SK-N-SH (cell line): ENCODE results near the gene ERI2. TPM values are rescaled to one million over a fixed set of nuclear protein-coding genes. Genes with fewer than 3 reads are reported as not detected.

Experiments used
- CTCF ChIA-PET: fragments of 300-600, 350-600 bp; formaldehyde crosslinking; extraction: SDS; loops from one replicate; lab custom pipeline; 2021; lab: Yijun Ruan, JAX
- POLR2A ChIA-PET: fragments of 350-600 bp; sonication (Branson Sonifier 250); formaldehyde crosslinking; extraction: SDS; loops from one replicate; lab custom pipeline; 2020; ENCODE audit warnings: antibody characterized with exemption, inconsistent platforms; lab: Yijun Ruan, JAX
- DNase-seq: peaks from one replicate; pipeline ENCODE4 v3.0.0; 2012
- H2AFZ ChIP-seq: fragments of 200-600 bp; sonication (generic); 2 replicates; pipeline ENCODE4 v1.8.1; 2016; ENCODE audit warnings: antibody characterized with exemption, mild to moderate bottlenecking, low read depth
- H3F3A ChIP-seq: fragments of 200-600 bp; sonication (generic); replicated peaks from 2 replicates; pipeline ENCODE3; 2016; ENCODE audit warnings: antibody characterized with exemption, mild to moderate bottlenecking; ENCODE audit not compliant: insufficient read depth
- H3K27ac ChIP-seq, 2 experiments: fragments of 200-500 bp in 1 of 2; fragments of 200-600 bp in 1 of 2; sonication (Bioruptor generic) in 1 of 2; sonication (generic), shearing (Covaris generic) in 1 of 2; 2 replicates each; pipeline versions ENCODE4 v1.5.1 to v1.6.1; 2014 to 2016; ENCODE audit warnings: low read depth in 2 of 2, inconsistent platforms in 1 of 2, low read length in 1 of 2, mild to moderate bottlenecking in 1 of 2, mixed read lengths in 1 of 2
- H3K27me3 ChIP-seq: fragments of 200-600 bp; sonication (generic), shearing (Covaris generic); 2 replicates; pipeline ENCODE4 v1.6.1; 2016; ENCODE audit warnings: mixed run types; ENCODE audit not compliant: insufficient read depth
- H3K36me3 ChIP-seq, 2 experiments: fragments of 200-500 bp in 1 of 2; fragments of 200-600 bp in 1 of 2; sonication (Bioruptor generic) in 1 of 2; sonication (generic) in 1 of 2; replicated peaks in 1 of 2; 2 replicates each; pipeline versions ENCODE3 to v1.5.1; 2014 to 2016; ENCODE audit warnings: low read length in 1 of 2, mild to moderate bottlenecking in 1 of 2; ENCODE audit not compliant: insufficient read depth in 2 of 2, control insufficient read depth in 1 of 2
- H3K4me1 ChIP-seq, 2 experiments: fragments of 200-500 bp in 1 of 2; fragments of 200-600 bp in 1 of 2; sonication (Bioruptor generic) in 1 of 2; sonication (generic), shearing (Covaris generic) in 1 of 2; 2 replicates each; pipeline versions ENCODE4 v1.5.1 to v1.6.1; 2014 to 2016; ENCODE audit warnings: low read depth in 1 of 2, low read length in 1 of 2, mixed run types in 1 of 2; ENCODE audit not compliant: insufficient read depth in 2 of 2, control insufficient read depth in 1 of 2
- H3K4me2 ChIP-seq: fragments of 200-600 bp; sonication (generic), shearing (Covaris generic); 2 replicates; pipeline ENCODE4 v1.6.1; 2017; ENCODE audit warnings: mixed run types
- H3K4me3 ChIP-seq, 2 experiments: fragments of 200-500 bp in 1 of 2; fragments of 200-600 bp in 1 of 2; sonication (Bioruptor generic) in 1 of 2; sonication (generic), shearing (Covaris generic) in 1 of 2; 2 replicates each; pipeline versions ENCODE4 v1.5.1 to v1.8.1; 2014 to 2016; ENCODE audit warnings: low read depth in 2 of 2, inconsistent platforms in 1 of 2, low read length in 1 of 2, mild to moderate bottlenecking in 1 of 2, mixed read lengths in 1 of 2, moderate library complexity in 1 of 2
- H3K79me2 ChIP-seq: fragments of 200-600 bp; sonication (generic); 2 replicates; pipeline ENCODE4 v1.8.1; 2017; ENCODE audit warnings: mild to moderate bottlenecking; ENCODE audit not compliant: insufficient read depth
- H3K9ac ChIP-seq: fragments of 200-600 bp; sonication (generic); 2 replicates; pipeline ENCODE4 v1.6.1; 2017; ENCODE audit warnings: mixed run types
- H3K9me2 ChIP-seq: fragments of 200-600 bp; sonication (generic); 2 replicates; pipeline ENCODE4 v1.6.1; 2017; ENCODE audit warnings: mixed run types
- H3K9me3 ChIP-seq: fragments of 200-600 bp; sonication (generic); 2 replicates; pipeline ENCODE4 v1.6.1; 2017; ENCODE audit warnings: mixed run types, mild to moderate bottlenecking, moderate library complexity
- H4K20me1 ChIP-seq: fragments of 200-600 bp; sonication (generic); 2 replicates; pipeline ENCODE4 v1.6.1; 2017; ENCODE audit warnings: mild to moderate bottlenecking, mixed run types; ENCODE audit not compliant: insufficient read depth
- CHD2 ChIP-seq: fragments of 150-350 bp; IDR thresholded peaks from 2 replicates; pipeline ENCODE4 v1.6.1; 2018; ENCODE audit warnings: low read length; ENCODE audit not compliant: partially characterized antibody
- ELF1 ChIP-seq: IDR thresholded peaks from 2 replicates; pipeline ENCODE4 v1.4.0; 2012
- EP300 ChIP-seq, 2 experiments: IDR thresholded peaks; 2 replicates each; pipeline versions ENCODE4 v1.4.0 to v1.6.1; 2012; ENCODE audit warnings: borderline replicate concordance in 1 of 2, low read depth in 1 of 2, low read length in 1 of 2
- EZH2phosphoT487 ChIP-seq: fragments of 200-600 bp; sonication (generic); IDR thresholded peaks from 2 replicates; pipeline ENCODE4 v1.6.1; 2017; ENCODE audit warnings: low read depth, mixed run types, mild to moderate bottlenecking, antibody characterized with exemption, moderate library complexity, borderline replicate concordance
- JUND ChIP-seq: IDR thresholded peaks from 2 replicates; pipeline ENCODE4 v1.4.0; 2012
- NFIC ChIP-seq: IDR thresholded peaks from 2 replicates; pipeline ENCODE4 v1.4.0; 2012; ENCODE audit warnings: borderline replicate concordance
- NRF1 ChIP-seq: IDR thresholded peaks from 2 replicates; pipeline ENCODE4 v1.6.1; 2012; ENCODE audit warnings: low read depth, mild to moderate bottlenecking, low read length
- RXRA ChIP-seq: IDR thresholded peaks from 2 replicates; pipeline ENCODE4 v1.4.0; 2012; ENCODE audit warnings: low read depth, mild to moderate bottlenecking, borderline replicate concordance
- TAF1 ChIP-seq: IDR thresholded peaks from 2 replicates; pipeline ENCODE4 v1.6.1; 2012; ENCODE audit warnings: low read depth, mild to moderate bottlenecking, low read length, moderate library complexity, borderline replicate concordance
- TEAD4 ChIP-seq: IDR thresholded peaks from 2 replicates; pipeline ENCODE4 v1.4.0; 2012; ENCODE audit warnings: mild to moderate bottlenecking, borderline replicate concordance; ENCODE audit not compliant: insufficient read depth
- YY1 ChIP-seq: IDR thresholded peaks from 2 replicates; pipeline ENCODE4 v1.4.0; 2012; ENCODE audit warnings: low read depth, mild to moderate bottlenecking
- WGBS: methylation state at CpG from one replicate; pipeline ENCODE4 v1.1.6; 2017; ENCODE audit warnings: low lambda C conversion rate; 5-methylcytosine and 5-hydroxymethylcytosine counted together
- polyA plus RNA-seq, 3 experiments: library from polyadenylated mRNA; depleted of rRNA; stranded (reverse); fragments of >200 nt; gene quantifications; 2 replicates each; pipeline ENCODE4 v1.2.3, GENCODE V29; 2012
- TF ChIP-seq, protein P1 (sequence below): IDR thresholded peaks from 2 replicates; pipeline ENCODE4 v1.4.0; 2012; ENCODE audit warnings: low read depth, borderline replicate concordance
- TF ChIP-seq, protein P2 (sequence below): fragments of 200-600 bp; sonication (generic); IDR thresholded peaks from 2 replicates; pipeline ENCODE4 v1.6.1; 2017; ENCODE audit warnings: antibody characterized with exemption, mild to moderate bottlenecking, moderate library complexity

Gene ERI2
- polyA plus RNA-seq, 1 of the 3 experiments (the other 2 are of a cell fraction): 9.1 TPM

DNA sequence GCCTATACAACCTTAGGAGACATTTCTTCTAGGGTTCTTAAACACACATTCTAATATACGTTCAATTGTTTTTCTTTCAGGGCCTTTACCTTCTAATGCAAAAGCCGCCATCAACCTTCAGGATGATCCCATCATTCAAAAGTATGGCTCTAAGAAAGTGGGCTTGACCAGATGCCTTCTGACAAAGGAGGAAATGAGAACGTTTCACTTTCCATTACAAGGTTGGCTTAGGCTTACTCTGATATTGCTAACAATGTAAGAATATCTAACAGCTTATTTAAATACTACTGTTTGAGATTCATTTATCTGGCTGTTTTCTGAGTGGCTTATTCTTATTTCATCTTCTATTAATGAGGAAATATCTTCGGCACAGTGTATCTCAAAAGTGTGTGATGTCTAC is 15.4 kb upstream of the ERI2 start:
- WGBS: 94% methylated on average over 4 of the region's 4 CpGs
- H3K4me1 ChIP-seq: no peaks in the 10 kb centered on the region; a peak in 1 of 4 replicates
- no peaks in the 10 kb centered on the region for H3K79me2 ChIP-seq
- H3K27ac ChIP-seq: no peak overlapping the region
- no peak overlapping the region for H2AFZ ChIP-seq
- H3K9ac ChIP-seq: no peak overlapping the region
- no peaks in the 10 kb centered on the region for H3F3A ChIP-seq
- no peak for DNase-seq
- no peaks in the 10 kb centered on the region for H4K20me1 ChIP-seq
- no peaks in the 10 kb centered on the region for H3K9me3 ChIP-seq
- CTCF ChIA-PET: no interaction called here
- H3K4me2 ChIP-seq: no peak overlapping the region
- POLR2A ChIA-PET: no interaction called here
- TF ChIP-seq YY1 (no peak), TEAD4 (no peak), TAF1 (no peak), EP300 (IDR thresholded peaks at IDR 0.05; ENCODE audit: borderline replicate concordance in 1 of 2, low read depth in 1 of 2, low read length in 1 of 2) (no peak)
- TF ChIP-seq, protein P1, sequence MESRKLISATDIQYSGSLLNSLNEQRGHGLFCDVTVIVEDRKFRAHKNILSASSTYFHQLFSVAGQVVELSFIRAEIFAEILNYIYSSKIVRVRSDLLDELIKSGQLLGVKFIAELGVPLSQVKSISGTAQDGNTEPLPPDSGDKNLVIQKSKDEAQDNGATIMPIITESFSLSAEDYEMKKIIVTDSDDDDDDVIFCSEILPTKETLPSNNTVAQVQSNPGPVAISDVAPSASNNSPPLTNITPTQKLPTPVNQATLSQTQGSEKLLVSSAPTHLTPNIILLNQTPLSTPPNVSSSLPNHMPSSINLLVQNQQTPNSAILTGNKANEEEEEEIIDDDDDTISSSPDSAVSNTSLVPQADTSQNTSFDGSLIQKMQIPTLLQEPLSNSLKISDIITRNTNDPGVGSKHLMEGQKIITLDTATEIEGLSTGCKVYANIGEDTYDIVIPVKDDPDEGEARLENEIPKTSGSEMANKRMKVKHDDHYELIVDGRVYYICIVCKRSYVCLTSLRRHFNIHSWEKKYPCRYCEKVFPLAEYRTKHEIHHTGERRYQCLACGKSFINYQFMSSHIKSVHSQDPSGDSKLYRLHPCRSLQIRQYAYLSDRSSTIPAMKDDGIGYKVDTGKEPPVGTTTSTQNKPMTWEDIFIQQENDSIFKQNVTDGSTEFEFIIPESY: no peak
- H3K4me3 ChIP-seq: no peak overlapping the region
- no peaks in the 10 kb centered on the region for H3K27me3 ChIP-seq
- H3K36me3 ChIP-seq: peaks cover 15 to 43% of the 10 kb centered on the region in 2 experiments
- no peaks in the 10 kb centered on the region for H3K9me2 ChIP-seq

DNA sequence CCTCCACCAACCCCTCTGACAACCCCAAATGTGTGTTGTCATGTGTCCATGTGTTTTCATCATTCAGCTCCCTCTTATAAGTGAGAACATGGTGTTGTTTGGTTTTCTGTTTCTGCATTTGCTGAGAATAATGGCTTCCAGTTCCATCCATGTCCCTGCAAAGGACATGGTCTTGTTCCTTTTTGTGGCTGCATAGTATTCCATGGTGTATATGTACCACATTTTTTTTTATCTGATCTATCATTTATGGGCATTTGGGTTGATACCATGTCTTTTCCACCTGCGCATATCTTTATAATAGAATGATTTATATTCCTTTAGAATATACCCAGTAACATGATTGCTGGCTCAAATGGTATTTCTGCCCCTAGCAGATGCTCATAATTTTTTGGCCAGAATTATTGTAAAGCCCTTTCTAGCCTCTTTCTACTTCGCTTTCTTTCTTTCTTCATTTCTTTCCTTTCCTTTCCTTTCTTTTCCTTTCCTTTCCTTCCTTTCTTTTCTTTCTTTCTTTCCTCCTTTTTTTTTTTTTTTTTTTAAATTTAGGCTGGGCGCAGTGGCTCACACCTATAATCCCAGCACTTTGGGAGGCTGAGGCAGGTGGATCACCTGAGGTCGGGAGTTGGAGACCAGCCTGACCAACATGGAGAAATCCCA is 12.8 kb upstream of the ERI2 start:
- H3K36me3 ChIP-seq: peaks cover 18 to 24% of the 10 kb centered on the region in 2 experiments
- CTCF ChIA-PET: interaction anchor here (0.7 kb wide), 1 partner anchor 52 kb away, joined by 3 read pairs; no protein-coding TSS in a partner anchor

More for the DNA sequence above, 12.8 kb upstream of the ERI2 start:
- POLR2A ChIA-PET: no interaction called here
- WGBS: 97% methylated on average over 4 of the region's 4 CpGs
- no peak for DNase-seq
- no peak overlapping the region for H3K4me2 ChIP-seq
- no peaks in the 10 kb centered on the region for H4K20me1 ChIP-seq
- H3K9me2 ChIP-seq: no peaks in the 10 kb centered on the region
- no peaks in the 10 kb centered on the region for H3K4me1 ChIP-seq
- H3K27ac ChIP-seq: no peak overlapping the region
- no peaks in the 10 kb centered on the region for H3K27me3 ChIP-seq
- no peaks in the 10 kb centered on the region for H3F3A ChIP-seq
- no peaks in the 10 kb centered on the region for H3K9me3 ChIP-seq
- H3K9ac ChIP-seq: no peak overlapping the region
- H3K4me3 ChIP-seq: no peak overlapping the region
- no peaks in the 10 kb centered on the region for H3K79me2 ChIP-seq
- TF ChIP-seq, protein P1: no peak
- TF ChIP-seq EZH2phosphoT487: no peak
- no peak for TF ChIP-seq NRF1
- no peak for TF ChIP-seq CHD2
- no peak for TF ChIP-seq NFIC
- no peak for TF ChIP-seq RXRA
- TF ChIP-seq, protein P2, sequence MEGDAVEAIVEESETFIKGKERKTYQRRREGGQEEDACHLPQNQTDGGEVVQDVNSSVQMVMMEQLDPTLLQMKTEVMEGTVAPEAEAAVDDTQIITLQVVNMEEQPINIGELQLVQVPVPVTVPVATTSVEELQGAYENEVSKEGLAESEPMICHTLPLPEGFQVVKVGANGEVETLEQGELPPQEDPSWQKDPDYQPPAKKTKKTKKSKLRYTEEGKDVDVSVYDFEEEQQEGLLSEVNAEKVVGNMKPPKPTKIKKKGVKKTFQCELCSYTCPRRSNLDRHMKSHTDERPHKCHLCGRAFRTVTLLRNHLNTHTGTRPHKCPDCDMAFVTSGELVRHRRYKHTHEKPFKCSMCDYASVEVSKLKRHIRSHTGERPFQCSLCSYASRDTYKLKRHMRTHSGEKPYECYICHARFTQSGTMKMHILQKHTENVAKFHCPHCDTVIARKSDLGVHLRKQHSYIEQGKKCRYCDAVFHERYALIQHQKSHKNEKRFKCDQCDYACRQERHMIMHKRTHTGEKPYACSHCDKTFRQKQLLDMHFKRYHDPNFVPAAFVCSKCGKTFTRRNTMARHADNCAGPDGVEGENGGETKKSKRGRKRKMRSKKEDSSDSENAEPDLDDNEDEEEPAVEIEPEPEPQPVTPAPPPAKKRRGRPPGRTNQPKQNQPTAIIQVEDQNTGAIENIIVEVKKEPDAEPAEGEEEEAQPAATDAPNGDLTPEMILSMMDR: no peak
- TF ChIP-seq ELF1: no peak
- no peak for TF ChIP-seq JUND
- no peak overlapping the region for H2AFZ ChIP-seq
